ENCODE data around the gene HOXC10.
A peak's percentile ranks its signal among the peaks of the same experiment; 100 is the strongest.

Gene HOXC10

DNA sequence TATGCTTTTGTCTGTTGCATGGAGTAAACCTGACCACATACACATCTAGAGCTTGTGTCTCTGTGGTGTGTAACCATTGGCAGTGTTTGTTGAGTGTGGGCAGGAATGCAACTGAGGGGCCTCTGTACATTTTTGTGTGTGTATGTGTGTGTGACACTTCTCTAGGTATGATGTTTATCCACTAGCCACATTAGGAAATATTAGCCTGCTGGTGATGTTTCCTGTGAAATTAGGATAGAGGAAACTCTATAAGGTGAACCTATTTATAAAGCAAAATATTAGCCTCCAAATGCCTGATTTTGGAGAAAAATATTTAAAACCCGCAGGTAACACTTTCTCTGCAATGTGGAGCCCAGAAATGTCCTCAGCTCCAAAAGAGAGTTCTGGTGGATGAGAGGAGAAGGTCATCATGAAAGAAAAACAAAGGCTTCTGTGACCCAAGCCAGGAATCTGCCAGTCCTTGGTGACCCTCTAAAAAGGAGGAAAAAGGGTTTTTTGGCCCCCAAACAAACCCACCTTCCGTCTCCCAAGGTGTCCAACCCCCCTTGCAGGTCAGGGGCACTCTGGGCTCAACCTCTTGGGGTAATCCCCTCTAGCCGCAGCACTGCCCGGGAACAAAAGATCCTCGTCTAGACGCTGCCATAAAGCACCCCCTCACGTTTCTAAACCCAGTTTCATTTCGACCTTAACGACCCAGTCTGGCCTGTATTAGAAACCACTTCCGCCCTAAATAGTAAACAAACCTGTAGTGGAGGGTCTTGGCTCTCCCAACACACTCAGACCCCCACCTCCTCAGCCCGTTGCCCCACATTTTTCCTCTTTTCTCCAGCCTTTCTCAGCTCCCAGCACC lies 7.1 kb upstream of the HOXC10 start:
- DNase-seq, result no peak

DNA sequence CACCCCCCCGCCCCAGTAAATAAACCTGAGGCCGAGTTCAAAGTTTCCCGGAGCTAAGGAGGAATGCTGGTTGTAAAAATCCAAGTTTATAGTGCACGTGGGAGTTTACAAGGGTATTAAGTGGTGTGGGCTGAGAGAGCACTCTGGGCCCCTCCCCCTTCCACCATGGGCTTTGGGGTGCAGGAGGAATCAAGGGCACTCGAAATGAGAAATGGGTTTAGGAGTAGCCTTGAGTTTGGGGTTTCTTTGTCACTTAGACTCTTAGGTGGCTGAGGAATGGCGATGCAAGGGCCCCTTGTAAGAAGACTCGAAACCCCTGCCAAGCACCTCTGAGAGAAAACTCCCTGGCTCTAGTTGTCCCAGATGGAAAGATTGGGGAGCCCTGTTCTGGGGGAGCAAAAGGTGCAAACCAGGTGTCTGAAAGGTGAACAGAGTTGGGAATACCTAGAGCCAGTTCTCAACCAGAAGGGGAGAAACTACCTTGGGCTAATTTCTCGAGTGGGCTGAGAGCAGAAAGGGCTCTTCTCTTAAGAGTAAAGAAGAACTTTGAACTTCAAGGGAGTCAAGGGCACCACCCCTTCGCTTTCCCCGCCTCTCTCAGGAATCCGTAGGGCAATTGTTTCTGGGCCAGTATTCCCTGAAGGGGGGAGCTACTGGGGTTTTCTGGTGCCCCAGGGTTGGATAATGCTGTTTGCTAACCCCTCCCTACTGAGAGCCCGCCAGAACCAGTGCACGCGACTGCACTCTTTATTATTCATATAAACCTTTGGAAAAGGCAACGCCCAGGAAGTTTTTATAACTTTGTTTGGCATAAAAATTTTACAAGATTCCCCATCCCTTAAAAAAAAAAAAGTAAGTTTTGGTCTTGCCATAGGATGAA lies 6.2 kb upstream of the HOXC10 start:
- DNase-seq, result no peak

DNA sequence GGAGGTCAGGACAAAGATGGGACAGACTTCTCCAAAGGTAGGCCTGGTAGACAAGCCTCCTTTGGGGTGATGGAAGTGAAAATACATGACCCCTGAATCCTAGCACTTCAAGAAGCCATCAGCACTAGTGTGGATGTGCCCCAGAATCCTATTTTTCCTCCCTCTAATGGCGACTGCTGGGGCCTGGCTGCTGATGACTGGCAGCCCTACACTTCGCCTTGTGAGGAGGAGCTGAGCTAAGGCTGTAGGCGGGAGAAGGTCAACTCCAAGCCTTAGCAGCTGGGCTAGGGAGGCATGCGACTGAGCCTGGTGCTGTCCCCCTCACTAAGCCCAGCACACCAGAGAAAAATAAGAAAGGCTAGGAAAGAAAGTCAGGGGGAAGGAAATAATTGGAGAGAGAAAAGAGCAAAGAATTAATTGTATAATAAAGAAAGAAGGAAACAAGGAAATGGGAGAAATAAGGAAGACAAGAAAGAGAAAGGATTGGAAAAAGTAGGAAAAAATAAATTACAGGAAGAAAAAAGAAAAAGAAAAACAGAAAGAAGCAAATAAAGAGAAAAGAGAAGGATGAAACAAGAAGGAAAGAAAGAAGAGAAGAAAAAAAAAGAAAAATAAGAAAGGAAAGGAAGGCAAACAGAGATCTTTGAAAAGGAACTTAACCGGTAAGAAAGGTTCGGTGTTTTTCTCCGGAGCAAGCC lies 4.7 kb upstream of the HOXC10 start:
- no peak for DNase-seq

DNA sequence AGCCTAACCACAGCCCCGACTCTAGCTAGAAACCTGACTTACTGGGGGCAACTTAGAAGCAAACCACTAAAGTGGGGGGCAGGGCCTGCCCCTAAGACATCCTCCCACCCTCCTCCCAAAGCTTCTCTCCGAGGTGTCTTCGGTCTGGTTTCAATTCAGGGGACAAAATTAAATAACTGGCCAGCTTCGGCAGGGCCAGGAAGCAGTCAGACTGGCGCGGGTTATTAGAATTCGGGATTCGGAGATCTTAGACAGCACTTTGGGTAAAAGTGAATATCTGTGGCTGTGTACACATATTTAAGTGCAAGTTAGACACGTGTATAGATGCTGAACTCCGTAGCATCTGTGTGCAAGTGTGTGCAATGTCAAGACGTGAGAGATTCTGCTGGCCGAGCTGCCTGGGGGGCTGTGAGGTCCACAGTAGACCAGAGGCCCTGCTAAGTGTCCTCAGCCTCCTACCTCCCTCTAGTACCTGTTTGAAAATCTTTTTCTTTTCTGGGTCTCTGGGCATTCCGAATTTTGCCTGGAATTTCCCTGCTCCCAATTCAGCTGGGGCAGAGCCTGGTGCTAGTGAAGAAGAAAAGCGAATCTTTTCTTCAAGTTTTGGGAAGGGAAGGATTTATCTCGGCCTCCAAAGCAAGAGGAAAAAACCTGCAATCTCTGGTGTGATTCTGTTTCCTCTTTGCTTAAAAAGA lies 4.0 kb upstream of the HOXC10 start:
- no peak for DNase-seq

DNA sequence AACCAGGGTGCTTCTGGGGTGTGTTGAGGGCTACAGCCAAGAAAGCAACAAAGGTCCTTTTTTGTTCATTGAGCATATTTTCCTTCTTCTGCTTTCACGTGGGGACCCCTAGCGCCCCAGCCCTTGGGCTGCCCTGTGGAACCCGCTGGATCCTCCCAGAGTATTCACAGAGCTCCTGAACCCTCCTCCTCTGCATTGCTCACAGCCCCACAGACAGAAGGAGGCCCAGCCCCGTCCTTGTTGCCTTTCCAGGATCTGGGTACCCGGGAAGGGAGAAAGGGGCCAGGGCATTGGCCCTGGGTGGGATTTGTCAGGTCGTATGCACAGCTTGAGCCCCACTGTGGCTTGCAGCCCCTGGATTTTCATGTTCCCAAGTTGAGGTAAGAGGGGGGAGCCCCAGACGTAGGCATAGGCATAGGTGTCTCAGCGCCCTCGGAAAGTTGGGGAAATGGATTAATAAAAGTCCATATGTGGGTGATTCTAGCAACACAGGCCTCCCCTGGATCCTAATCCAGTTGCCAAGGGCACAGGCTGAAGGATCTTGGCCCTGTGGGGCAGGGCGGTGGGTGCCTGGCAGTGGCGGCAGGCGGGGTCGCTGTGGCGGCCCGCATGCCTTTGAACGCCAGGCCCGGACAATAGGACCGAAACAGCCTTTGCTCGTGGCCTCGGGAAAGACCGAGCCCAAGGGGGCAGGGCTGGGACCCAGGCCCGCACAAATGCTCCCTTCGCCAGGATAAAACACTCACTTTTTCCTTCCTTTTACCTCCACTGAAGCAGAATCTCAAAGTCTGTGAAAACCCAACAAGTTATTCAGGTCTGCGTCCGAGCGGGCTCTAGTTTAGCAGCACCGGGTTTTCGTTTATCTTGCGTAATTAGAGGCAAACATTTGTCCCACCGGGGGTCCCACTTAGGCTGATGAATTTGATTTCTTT lies 3.0 kb upstream of the HOXC10 start:
- no peak for DNase-seq

DNA sequence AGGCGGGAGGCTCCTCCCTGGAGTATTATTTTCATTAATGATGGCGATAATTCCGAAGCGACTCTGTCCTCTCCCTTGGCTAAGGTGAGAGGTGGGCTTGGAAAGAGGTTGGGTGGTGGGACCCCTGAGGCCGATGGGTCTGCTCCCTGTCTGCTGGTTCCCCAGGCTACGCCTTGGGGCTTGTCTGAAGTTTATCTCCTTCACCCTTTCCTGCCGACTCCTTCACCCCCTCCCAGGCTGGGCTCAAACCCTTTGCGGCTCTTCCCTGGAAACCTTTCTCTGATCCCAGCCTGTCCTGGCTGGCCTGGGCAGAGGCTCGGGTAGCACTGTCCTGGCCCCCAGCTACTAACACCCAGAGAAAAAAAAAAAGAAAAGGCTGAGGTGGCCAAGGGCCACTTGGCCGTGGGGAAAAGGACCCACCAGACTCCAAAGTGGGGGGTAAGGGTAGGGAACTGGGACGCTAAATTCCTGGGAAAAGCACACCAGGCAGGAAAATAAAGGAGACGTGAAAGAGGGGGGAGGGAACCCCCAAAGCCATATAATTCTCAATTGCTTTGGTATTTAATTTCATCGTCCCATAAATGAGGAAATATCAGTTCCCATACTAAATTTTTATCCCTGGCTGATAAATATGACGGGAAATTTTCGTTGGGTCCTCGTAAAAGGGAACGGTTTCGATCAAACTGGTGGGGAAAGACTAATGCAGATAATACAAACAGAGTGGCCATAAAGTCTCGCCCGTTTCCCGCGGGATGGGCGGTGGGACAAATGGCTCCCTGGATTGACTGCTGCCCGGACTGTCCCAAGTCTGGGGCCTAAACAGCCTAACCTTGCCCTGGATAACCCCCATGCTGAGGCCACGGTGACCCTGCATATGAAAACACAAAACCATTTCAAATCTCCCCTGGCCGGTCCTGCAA lies 2.0 kb upstream of the HOXC10 start:
- no peak for DNase-seq

DNA sequence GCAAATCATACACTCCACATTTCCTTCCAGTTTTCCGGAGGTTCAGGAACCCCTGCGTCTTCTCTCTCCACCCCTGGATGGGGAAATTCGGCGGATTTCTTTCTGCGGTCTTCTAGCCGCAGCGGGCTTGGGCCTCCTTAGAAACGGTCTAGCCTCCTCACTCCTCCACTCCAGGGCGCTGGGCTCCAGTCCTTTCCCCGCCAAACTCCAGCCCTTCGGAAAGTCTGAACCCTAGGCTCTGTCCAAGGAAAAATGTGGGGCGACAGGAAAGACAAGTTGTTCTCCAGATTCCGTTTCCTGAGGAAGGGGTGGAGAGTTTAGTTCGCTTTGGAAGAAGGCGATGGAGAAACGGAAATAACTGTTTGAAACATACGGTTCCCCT lies 1.4 kb upstream of the HOXC10 start:
- no peak for DNase-seq

DNA sequence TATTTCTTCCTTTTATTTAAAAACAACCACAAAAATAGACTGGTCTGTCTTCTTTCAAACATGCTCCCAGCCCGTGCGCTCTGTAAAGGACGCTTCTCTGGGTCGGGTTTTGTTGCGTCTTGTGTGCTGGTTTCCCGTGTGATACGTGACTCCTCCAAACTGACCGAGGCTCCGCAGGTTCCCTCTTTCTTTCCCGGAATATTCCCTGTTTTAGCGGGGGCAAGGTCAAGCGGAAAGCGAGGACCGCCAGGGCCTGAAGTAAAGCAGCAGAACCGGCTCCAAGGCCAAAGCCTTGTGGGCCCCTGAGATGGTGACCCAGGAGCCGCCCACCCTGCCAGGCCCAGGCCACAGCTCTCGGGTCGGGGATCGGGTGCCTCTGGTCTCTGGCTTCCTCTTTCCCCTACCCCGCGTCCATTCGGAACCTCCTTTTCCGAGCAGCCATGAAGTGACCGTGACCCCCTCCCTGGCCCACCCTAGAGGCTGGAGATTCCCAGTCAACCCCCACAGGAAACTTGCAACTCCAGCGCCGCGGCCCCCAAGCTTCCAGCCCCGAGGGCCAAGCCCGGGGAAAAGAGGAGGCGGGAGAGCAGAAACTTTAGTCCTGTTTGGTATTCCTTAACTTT lies 885 bp upstream of the HOXC10 start:
- DNase-seq, result no peak

DNA sequence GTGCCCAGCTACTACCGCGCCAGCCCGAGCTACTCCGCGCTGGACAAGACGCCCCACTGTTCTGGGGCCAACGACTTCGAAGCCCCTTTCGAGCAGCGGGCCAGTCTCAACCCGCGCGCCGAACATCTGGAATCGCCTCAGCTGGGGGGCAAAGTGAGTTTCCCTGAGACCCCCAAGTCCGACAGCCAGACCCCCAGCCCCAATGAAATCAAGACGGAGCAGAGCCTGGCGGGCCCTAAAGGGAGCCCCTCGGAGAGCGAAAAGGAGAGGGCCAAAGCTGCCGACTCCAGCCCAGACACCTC lies 697 bp downstream of the HOXC10 start:
- no peak for DNase-seq

DNA sequence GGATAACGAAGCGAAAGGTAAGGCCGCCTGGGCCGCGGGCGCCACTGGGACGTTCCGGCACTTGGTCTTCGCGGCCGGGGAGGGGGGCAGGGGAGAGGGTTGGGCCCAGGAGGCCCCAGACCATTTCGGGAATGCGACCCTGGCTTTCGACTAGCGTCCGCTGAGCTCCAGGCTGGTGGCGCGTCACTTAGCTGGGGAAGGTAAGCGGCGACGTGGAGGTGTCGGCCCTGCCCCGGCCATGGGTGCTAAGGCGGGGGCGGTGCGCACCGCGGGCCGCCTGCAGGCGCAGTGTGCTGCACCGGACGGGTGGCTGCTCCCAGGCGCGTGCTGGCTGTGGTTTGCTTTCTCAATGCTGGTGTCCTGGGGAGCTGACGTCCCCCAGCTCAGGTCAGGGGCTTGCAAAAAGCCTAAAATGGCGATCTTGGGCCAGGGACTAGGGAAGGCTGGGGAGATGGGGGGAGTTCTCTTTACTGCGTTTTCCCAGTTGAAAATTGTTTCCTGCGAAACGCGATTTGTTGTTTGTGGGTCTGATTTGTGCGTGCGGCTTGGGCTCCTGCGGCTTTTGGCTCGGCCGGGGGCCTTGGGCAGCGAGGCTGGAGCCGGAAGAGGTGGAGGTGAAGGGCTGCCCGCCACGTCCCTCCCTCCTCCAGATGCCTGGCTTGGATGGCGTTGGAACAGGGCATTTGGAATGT lies 1.2 kb downstream of the HOXC10 start:
- DNase-seq, result peak in 1 of 2 experiments; percentile 22

DNA sequence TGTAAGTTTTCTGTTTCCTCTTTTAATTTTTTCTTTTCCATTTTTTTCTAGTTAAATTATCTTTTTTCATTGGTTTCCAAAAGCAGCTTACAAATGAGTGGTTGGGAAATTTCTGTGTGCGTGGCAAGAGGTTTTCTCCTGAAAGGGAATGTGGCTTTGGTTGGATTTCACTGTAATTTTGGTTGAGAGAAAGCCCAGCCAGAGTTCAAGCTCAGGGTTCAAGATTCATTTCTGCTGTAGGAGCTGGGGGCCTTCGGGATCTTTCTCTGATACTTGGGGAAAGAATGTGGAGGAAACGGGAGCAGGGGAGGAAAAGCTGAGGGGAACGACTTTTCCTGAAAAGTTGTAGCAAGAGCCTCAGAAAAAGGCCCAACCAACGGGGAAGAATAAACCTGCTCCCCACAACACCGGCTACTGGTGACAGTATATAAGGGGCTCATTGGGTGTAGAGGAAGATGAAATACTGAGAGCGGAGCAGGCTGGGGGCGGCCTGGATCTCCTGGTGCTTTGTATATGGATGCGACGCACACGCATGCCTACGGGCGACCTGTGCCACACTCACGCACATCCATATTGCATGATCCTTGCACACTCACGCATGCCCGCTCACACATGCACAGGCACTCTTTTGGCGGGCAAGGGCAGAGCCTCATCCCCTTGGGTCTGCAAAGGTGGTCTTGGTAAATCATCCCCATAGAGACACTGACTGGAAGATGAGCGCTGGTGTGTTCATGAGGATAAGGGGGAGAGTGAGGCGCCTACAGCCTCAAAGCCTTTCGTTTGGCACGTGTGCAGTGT lies 1.9 kb downstream of the HOXC10 start:
- DNase-seq, result no peak

DNA sequence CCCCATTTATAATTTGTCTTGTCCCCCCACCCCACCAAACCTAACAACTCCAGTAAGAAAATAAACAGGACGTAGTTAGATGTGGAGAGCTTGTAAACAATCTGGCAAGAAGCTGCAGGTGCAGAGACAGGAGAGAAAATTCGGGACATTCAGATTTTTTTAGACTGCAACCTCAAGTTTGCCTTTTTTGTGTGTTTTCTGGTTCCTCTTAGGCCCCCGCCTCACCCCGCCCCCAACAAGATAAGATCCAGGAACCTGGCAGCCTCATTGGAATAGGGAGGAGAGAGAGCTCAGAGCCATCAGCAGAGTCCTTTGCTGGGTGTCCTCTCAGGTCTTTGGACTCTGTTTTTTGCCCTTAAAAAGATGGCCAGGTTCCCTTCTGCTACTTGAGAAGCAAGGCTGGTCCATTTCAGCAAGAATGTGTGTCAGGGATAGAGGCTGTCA lies 2.9 kb downstream of the HOXC10 start:
- no peak for DNase-seq

DNA sequence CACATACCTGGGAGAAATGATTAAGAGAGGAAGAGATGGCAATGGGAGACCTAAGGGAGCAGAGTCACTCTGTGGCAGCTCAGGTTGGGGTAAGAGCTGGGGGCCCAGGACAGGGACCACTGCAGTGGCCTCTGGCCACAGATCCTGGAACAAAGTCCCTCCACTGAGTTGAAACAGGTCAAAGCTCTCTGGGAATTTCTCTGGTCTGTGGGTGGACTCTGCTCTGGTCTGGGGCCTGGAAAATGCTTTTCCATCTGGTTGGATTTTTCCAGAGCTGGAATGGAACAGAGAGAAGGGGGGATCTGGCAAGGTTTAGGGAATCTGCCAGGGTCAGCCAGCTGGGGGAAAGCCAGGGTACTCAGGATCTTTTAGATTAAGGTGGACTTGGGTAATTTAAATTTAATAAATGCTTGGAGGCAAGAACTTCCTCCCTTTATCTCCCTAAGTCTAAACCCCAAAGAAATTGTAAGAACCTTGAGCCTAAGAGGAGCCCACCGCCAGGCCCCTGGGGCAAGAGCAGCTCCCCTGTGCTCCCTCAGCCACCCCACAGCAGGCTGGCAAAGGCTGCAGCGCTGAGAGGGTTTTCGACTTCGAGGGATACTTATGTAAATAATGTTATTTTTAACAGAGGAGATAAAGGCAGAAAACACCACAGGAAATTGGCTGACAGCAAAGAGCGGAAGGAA lies 3.7 kb downstream of the HOXC10 start:
- DNase-seq, result no peak

DNA sequence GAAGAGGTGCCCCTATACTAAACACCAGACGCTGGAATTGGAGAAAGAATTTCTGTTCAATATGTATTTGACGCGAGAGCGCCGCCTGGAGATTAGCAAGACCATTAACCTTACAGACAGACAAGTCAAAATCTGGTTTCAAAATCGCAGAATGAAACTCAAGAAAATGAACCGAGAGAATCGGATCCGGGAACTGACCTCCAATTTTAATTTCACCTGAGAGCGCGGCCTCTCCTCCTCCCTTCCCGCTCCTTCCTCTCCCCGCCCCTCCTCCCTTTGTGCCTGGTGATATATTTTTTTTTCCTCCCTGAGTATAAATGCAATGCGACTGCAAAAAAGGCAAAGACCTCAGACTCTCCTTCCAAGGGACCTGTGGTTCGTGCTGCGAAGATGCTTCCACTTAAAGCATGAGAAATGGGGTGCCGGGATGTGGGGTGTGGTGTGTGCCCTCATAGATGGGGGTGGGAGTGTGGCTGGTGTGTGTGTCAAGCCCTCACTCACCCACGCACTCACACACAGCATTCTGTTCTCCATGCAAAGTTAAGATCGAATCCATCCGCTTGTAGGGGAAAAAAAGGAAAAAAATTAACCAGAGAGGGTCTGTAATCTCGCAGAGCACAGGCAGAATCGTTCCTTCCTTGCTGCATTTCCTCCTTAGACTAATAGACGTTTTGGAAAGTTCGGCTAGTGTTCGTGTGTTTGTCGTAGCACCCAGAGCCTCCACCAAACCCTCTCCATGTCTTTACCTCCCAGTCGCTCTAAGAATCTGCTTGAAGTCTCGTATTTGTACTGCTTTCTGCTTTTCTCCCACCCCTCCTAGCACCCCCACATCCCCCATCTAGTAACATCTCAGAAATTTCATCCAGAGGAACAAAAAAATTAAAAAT lies 4.5 kb downstream of the HOXC10 start:
- DNase-seq, result peak in 1 of 2 experiments; percentile 67

DNA sequence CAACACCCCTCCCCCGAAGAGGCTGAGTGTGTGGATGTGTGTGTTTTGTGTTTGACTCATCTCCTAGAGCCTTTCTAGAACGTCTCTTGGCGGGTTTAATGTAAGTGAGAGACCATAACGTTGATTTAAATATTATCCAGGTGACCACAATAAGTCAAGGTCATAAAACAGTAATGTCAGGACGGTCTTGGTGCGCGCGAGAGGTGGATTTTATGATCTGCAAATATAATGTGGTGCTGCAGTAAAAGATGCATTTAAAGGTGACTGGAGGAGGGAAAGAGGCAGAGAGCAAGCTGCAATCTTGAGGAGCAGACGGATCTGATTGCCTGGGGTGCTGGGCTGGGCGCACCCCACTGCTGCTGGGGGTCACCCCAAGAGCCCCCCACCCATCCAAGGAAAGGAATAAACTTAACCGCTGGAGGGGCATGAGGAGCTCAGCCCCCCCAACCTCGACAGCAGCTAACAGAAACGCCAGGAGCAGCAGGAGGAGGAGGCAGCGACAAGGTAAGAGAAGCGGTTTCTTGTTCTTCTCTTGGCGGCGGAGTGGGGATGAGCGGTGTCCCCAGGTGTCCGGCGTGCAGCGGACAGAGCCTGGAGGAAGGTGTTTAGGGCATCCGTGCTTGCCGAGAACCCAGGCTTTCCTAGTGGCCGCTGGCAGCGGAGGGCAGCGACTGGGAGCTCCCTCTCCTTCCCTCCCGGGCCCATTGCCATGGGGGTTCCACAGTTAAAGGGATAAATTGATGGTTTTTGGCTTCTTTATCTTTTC lies 5.5 kb downstream of the HOXC10 start:
- no peak for DNase-seq

DNA sequence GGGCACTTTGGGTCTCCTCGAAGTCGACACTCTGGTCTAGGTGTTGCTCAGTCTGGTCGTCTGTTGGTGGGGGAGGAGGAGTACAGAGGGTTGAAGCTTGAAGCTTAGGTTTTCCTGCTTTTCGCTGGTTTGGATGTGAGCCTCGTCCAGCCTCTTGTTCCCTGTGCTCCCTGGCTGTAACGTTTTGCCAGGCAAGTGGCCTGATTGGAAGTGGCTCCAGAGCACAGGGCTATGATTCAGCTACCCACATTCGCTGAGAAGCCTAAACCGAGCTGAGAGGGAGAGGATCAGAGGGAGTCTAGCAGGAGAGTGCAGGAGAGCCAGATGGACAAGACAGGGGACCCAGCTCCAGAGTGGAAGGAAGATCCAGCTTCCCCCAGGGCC lies 6.1 kb downstream of the HOXC10 start:
- peak; percentile 52 to 74 for DNase-seq

Data from NCI-H524 (cell line).